Subcutaneous adipose tissue (tissue), 4 donors: ENCODE results near the gene ADORA2B. TPM values are rescaled to one million over a fixed set of nuclear protein-coding genes. Genes with fewer than 3 reads are reported as not detected.

ENCODE experiments used
- total RNA-seq, 4 donors: library from RNA; depleted of rRNA; stranded (reverse); fragments of >200 nt; gene quantifications; one replicate each; pipeline ENCODE4 v1.1.0, GENCODE V29; 2016
- TF ChIP-seq, protein P1 (sequence below): fragments of 450-650 bp; IDR thresholded peaks from one replicate; pipeline ENCODE4 v1.5.1; 2016; ENCODE audit warnings: low read depth, mild to moderate bottlenecking, control low read depth, antibody characterized with exemption, moderate library complexity

Gene ADORA2B
- total RNA-seq, 4 donors from 2014 or later = 1.1 to 11.4 (median 1.3) TPM; not detected in 1

DNA sequence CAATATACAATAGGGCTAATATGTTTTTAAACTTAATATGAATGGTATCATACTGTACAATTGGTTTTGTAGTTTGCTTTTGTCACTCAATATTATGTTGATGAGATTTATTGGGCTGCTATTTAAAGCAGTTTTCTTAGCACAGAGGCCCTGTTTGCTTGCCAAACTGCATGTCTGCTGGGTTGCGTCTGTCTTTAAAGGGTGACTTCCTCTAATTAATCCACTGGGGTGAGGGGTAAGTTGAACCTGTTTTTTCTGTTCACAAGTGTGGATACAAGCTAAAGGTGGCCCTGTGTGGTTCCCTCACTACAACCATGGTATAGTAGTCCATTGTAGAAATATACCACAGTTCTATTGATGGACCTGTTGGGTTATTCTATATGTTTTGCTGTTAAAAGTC is 74.4 kb downstream of the ADORA2B start:
- TF ChIP-seq, protein P1, sequence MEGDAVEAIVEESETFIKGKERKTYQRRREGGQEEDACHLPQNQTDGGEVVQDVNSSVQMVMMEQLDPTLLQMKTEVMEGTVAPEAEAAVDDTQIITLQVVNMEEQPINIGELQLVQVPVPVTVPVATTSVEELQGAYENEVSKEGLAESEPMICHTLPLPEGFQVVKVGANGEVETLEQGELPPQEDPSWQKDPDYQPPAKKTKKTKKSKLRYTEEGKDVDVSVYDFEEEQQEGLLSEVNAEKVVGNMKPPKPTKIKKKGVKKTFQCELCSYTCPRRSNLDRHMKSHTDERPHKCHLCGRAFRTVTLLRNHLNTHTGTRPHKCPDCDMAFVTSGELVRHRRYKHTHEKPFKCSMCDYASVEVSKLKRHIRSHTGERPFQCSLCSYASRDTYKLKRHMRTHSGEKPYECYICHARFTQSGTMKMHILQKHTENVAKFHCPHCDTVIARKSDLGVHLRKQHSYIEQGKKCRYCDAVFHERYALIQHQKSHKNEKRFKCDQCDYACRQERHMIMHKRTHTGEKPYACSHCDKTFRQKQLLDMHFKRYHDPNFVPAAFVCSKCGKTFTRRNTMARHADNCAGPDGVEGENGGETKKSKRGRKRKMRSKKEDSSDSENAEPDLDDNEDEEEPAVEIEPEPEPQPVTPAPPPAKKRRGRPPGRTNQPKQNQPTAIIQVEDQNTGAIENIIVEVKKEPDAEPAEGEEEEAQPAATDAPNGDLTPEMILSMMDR = no peak

DNA sequence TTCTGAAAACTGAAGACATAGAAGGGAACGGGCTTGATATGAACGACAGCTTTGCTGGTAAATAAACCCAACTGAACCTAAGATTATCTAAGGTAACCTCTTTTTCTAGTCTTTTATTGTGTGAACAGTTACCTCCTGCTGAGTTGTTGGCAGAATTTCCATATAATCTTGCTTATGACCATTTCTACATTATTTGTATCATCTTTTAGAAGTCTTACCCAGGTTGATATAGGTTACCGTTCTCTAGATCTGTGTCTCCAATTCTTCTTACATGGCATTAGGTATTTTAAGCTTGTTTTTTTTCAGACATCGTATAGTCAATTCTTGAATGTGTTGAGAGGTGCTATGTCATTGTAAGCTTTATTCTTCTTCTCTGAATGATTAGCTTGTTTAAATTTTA is 79.0 kb downstream of the ADORA2B start:
- TF ChIP-seq, protein P1 = no peak

- TF ChIP-seq, protein P1 = no peak
Observed at GRCh38 chr17:16025202-16025601, 80.3 kb downstream of the ADORA2B start.

Other genes with a start within 250 kb of the ADORA2B start
- gene ZNF286A, start 245.4 kb upstream of the ADORA2B start, total RNA-seq = 10 to 100 TPM in 3 of 4 donors, 1 to 10 TPM in 1; 6.4 to 16.0 (median 12.2) TPM
- gene TBC1D26, start 212.8 kb upstream of the ADORA2B start, total RNA-seq = 1 to 10 TPM in 1 of 4 donors, not detected in 3; 1.5 TPM
- gene ZSWIM7, start 54.6 kb downstream of the ADORA2B start, total RNA-seq = 10 to 100 TPM in 3 of 4 donors, 1 to 10 TPM in 1; 9.7 to 23.9 (median 16.8) TPM
- gene TTC19, start 54.7 kb downstream of the ADORA2B start, total RNA-seq = 10 to 100 TPM; 27.7 to 57.9 (median 48.0) TPM